Non-pigmented ciliary epithelial cell (primary cell): Measurements from ENCODE around the gene ATP1A4.

ENCODE experiments used
- DNase-seq: peaks from one replicate; pipeline ENCODE4 v3.0.0-alpha.2; 2010; ENCODE audit warnings: low read depth

ATP1A4 gene

DNA sequence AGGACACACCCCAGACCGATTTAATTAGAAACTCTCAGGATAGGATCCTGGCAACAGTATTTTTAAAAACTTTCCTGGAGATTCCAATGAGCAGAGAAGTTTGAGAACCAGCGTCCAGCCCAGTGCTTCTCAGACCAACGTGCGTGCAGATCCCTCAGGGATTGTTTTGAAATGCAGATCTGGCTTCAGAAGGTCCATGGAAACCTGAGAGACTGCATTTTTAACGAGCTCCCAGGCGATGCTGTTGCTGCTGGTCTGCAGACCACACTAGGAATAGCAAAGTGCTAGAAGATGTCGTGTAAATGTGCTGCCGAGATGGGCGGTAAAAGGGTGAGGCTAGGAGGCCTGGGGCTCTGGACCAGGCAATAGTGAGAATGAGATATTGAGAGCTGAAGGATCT is 20.6 kb downstream of the ATP1A4 start:
- no peak for DNase-seq

DNA sequence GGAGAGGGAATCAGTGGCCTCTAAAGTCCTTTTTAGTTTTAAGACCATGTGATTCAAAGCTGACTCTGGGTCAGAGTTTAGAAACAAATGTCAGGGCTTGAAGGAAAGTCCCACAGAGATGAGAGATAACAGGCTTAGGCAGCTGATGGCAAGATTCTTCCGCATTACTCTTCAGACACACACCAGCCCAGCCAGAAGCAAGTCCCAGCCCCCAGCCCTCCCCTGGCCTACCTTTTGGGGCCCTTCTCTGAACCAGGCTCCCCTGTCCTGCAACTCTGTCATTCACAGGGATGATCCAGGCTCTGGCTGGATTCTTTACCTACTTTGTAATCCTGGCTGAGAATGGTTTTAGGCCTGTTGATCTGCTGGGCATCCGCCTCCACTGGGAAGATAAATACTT is 25.8 kb downstream of the ATP1A4 start:
- no peak for DNase-seq

DNA sequence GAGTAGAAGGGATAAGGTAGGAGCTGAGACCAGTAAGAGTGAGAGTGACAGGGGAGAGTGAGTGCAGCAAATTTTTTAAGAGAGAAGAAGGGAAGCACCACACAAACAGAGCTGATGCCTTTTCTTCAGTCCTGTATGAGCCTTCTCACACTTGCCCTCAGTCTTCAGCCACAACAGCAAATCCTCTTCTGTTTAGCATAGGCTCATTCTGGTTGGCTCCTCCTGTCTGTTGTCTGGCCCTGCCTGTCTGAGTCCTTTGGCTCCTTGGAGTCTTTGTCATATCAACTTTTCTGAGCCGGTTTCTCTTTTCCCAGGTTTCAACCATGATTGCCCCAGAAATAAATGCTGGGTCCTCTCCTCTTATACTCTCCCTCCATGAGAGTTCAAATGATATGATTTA is 26.3 kb downstream of the ATP1A4 start:
- DNase-seq = no peak

DNA sequence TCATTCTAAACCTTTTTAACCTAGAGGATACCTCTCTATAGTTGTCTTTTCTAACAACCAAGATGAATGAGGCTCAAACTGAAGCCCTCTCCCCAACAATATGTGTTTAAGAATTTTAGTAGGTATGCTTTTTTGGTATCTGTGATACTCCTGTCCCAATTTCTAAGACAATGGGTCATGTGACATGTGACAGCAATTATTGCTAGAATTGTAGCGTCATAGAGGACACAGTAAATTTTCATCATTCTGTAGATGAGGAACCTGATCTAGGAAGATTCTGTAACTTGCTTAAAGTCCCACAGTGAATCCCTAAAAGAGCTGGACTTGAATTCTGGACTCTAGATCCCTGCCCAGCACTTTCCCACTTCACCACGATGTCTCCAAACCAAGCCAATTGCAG is 27.3 kb downstream of the ATP1A4 start:
- no peak for DNase-seq

DNA sequence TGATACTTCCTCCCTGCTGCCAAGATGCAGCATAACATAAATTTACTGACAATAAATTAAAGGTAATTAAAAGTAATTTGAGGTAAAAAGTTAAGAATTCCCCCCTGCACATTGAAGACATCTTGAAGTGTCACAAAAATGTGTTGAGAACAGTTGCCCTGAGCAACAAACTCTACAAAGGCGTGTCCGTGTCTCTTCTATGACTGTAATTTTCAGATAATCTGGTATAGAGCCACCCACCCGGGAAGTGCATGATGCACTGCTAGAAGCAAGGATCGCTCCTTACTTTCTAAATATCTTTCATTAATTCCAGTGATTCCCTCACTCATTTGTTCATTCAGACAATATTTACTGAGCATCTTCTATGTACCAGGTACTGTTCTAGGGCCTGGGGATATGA is 27.9 kb downstream of the ATP1A4 start:
- DNase-seq = no peak

DNA sequence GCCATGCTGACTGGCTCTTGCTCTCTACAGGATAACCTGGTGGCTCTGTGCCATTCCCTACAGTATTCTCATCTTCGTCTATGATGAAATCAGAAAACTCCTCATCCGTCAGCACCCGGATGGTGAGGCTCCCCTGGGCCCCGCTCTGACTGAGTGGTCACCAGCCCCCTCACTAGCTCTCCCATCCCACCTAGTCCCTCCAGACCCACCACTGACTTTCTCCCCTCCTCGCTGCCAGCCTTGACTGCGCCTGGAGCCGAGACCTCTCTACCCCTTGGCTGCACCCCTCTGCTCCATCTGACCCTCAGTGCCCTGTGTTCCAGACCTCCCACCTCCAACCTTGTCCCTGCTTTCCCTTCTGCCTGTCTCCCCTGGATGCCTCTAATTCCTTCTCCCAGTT is 34.8 kb downstream of the ATP1A4 start:
- DNase-seq = no peak

DNA sequence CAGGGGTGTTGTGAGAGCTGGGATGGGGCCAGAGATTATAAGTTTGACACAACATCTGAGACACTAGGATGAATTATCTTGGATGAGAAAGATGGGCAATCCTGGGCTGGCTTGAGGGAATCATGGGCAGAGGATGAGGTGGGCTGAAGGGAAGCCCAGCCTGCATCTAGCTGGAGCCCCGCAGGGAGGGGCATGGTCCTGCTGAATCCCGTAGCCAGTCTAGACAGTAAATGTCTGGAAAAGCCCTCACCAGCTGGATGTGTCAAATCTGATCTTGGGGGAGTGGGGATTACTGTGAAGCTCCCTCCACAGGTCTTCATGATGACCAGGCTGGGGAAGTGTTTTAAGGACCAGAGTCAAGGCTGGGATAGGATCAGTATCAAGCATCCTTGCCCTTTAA is 35.3 kb downstream of the ATP1A4 start:
- DNase-seq = no peak

DNA sequence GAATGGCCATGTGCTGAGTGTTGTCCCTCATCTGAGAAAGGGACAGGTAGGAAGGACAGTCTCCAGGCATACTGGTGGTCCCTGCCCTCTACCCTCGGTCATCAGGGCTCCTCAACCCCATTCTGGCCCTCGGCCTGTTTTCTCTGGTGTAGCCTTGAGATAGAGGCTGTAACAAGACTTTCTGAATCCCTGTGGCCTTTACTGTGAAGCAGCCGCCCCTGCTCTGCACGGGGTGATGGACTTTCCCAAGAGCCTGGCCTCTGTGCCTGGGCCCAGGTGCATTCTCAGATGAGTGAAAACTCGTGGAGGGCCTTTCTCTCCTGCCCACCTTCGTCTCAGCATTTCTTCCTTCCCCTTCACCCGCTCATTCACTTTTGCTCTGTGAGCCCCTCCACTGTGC is 36.0 kb downstream of the ATP1A4 start:
- DNase-seq = no peak

DNA sequence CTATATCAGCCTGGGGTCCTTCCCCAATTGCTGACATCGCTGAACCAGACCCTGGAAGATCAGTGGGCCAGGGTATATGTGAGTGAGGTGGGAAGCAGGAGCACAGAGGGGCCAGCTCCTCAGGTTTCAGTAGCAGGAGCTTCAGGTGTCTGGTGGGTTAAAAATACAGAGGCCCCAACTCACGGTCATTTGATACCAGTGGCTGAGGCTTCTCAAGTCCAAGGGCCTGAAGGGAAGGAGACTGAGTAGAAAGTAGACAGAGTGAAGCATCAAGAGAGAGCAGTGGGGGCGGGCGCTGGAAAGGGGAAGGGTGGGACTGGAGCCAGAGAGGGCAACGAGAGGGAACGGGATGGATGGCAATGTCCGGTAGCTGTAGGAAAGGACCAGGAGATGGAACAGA is 36.9 kb downstream of the ATP1A4 start:
- no peak for DNase-seq

DNA sequence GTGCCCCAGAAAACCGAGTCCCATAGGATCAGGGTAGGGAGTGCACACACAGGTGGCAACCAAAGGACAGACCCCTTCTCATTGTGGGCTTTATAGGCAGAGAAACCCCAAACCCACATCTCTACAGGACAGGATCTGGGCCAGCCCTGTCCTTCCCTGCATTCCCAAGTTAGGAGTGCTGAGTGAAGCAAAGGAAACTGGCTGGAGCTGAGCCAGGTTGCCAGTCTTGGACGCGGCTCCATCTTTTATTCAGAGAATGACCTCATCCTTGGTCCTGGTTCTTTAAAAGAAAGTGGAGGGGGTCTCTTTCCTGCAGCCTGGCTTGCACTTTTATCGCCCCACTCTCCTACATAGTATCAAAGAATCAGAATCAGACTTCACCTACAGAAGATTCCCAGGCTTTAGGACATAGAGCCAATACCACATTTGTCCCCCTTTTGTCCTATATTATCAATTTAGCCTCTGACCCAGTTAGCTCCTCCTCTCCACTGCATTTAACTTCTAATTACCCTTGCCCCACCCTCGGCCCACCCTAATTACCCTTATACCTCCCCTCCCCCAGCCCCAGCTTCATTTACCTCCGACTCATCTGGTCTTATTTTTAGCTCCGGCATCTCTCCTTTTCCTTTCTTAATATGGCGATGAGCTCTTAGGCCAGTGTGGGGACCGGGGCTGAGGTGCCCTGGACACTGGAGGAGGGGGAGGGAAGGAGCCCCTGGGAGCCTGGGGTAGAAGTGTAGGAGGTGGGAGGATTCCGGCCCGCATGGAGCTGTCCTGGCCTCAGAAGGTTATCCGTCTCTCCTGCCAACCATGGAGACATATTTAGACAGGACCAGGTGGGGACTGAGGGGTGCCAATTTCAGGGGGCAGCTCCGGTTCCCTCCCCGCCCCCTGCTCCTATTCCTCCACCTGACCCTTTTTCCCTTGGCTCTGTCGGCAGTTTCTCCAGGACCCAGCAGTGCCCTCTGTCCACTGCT is 38.5 kb downstream of the ATP1A4 start, which contains the start of gene CASQ1:
TSS of gene CASQ1 (plus strand) at position 927 of the 977 bp plus-strand sequence. CDS start 177 bp downstream, outside the sequence.
- DNase-seq = no peak

DNA sequence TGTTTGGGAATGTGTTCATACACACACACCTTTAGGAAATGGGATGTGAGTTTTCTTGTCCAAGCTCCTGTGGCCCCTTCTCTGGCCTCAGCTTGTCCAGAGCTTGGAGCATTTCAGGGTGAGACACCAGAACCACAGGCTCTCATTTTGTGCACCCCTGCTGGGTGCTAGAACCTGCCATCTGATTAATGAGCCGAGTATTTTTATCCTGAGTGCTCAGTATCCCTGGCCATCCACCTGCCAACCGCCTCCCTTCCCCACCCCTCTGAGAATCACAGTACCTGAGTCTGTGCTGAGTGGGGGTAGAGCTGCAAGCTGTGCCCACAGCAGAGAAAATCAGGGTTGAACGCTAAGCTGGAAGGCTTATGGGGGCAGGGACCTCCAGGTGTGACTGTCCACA is 40.4 kb downstream of the ATP1A4 start:
- no peak for DNase-seq

DNA sequence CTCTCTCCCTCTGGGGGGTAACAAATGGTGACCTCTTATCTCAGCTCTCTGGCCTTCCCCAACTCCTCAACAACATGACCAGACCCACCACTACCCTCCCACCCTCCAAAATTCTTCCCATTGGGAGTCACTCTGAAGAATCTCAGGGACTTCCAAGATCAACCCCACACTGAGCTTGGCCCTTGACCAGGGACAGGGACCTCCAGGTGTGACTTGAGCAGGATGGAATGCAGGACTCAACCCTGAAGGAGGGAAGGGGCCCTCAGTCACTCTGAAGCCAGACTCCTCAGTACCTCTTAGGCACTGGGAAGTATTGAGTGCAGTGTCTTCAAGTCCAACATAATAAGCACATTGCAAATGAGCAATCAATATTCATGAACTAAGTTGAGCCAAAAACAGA is 40.8 kb downstream of the ATP1A4 start:
- no peak for DNase-seq

DNA sequence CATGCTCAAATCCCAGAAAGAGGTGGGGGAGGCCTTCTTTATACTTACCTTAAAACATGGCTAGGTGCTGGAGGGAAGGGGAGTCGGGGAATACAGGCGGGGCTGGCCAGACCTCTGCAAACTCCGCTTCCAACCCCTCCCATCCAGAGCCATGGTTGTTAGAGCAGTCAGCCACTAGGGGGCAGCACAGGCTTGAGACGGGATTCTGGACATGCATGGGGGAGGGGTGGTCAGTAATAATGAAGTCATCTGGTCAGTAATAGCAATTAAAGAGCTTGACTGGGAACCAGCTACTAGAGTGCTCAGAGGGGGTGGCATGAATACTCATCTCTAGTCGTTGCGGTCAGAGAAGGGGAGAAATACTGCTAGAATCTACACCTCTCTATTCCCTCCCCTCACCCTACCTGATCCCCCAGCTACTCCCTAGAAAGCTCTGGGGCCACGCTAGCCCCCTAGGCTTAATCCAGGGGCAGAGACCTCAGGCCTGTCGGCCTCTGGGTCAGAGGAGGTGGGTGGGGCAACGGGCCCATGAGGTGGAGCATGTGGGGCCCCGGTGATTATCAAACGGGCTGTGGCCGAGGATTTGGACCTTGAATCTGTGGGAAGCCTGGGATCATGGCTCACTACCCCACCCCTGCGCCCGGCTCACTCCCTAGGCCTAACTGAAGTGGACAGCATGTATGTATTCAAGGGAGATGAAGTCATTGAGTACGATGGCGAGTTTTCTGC is 41.9 kb downstream of the ATP1A4 start:
- peak; percentile 60 for DNase-seq

DNA sequence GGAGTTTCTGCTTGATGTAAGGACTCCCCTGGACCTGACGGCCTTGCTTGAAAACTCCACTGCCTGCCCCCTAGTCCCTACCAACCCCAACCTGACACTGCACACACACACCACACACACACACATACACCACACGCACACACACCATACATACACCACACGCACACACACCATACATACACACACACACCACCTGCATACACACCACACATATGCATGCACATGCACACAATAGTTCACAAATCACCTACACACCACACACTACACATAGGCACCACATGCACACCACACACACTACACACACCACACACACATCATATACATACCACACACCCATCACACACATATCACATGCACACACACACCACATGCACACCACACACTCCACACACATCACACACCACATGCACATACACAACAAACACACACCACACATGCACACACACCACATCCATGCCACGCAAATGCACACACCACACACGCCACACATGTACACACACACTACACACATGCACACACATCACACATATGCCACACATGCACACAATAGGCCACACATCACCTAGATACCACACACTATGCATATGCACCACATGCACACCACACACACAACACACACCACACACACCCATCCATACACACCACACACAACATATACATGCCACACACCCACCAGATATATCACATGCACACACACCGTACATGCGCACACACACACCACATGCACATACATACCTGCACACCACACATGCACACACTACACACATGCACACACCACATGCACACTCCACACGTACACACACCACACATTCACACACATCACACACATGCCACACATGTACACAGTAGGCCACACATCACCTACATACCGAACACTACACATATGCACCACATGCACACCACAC is 42.7 kb downstream of the ATP1A4 start:
- no peak for DNase-seq

DNA sequence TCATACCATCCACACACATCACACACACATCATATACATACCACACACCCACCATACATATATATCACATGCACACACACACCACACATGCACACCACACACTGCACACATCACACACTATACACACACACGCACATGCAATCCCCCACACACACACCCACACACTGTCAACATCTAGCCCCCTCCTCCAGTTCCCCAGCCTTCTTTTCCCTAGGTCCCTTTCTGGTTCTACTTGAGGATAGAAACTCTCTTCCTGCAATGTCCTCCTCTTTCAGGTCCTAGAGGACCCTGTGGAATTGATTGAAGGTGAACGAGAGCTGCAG is 43.3 kb downstream of the ATP1A4 start:
- no peak for DNase-seq

DNA sequence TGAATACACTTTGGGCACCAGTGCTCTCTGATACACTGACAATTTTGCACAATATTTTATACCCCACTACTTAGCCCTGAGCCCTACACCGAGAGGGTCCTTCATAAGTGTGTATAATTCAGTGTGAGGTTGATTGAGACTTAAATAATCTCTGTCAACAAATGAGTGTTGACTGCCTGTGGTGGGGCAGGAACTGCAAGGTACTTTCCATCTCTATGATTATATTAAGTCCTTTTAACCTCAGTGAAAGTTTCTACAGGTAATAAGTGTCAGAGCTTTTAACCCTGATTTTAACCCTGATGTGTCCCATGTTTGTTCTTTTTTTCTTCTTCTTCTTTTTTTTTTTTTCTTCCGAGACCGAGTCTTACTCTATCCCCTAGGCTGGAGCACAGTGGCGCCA is 44.7 kb downstream of the ATP1A4 start:
- DNase-seq = no peak

DNA sequence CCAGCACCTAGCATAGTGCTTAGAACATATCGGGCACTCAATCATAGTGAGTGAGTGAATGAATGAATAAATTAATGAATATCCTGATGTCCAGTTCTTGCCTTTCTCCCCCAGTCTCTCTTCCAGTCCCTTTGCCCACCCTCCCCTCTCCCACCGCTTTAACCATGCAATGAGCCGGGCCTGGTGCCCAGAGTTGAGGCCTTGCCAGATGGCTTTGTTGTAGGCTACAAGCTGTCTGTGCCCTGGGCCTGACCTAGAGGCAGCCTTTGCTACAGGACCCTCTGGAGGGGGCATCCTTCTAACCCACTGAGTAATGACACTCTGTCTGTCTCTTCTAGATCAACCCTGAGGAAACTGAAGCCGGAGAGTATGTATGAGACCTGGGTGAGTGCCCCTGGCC is 45.8 kb downstream of the ATP1A4 start:
- DNase-seq = no peak

DNA sequence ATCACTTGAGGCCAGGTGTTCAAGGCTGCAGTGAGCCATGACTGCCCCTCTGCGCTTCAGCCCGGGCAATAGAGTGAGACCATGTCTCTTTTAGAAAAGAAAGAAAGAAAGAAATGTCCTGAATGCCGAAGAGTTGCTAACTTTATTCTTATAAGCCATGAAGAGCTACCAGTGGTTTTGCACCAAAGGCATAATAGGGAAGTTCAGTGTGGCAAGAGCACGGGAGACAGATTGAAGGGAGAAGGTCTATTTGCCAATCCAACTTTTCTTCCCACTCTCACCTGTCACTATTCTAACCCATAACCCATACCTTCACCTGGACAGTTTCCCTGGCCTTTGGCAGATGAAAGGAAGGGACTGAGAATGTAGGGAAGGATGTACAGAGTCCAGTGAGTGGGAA is 49.4 kb downstream of the ATP1A4 start:
- DNase-seq = no peak

DNA sequence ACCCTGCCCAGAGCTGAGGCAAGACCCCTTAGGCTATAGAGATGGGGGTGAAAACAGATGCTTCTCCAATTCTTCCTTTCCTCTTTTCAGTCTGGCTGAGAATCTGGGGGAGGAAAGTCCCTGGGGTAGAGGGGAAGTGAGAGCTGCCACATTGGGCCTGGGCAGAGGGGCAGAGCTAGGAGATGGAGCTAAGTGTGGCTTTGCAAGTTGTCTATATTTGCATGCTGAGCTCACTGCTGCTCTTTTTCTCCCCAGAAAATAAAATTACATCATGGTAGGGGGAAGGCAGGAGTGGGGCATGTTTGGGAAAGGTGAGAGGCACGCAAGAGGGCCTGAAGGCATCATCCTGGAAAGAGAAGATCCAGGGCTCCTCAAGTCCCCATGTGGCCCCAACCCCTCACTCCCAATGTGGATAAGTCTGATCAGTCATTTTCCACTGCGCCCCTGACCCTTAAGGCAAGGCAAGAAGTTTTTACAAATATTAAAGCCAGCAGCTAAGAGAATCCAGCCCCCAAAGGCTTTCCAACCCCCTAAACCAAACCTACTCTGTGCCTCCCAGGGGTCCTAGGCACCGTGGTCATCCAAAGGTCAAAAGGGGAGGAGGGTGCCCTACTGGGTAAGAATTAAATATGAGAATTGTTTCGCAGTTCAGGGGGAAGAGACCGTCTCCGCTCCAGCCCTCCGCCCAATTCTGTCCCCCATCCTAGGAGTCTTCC is 53.3 kb downstream of the ATP1A4 start:
- no peak for DNase-seq

DNA sequence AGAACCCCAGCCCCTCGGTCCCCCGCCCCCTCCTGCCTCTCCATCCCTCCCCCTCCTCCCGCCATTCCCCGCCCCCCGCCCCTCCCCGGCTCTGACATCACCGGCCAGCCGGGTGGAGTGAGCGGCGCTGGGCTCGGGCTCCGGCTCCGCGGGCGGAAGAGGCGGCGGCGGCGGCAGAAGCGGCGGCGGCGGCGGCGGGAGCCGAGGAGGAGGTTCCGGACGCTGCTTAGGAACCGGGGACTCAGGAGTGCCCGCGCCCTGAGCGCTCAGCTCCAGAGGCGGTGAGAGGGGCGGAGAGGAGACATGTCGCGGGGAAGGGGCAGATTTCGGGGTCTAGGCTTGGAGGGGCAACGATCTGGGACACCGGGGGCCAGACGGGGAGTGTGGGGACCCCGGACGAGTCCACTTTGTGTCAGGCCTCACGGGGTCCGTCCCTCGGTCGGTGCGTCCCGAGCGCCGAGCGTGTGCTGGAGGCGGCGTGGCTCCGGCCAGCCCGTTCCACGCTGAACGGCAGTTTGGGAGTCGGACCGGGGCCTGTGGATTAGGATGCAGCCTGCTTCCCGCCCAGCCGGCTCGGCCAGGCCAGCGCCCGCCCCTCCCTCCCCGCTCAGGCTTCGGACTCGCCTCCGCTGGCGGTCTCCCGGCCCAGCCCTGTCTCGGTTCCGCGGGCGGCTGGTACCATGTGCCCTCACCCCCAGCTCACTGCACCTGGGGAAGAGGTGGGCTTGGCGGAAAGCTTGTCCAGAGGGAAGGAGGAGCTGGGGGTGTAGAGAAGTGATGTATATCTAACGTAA is 54.0 kb downstream of the ATP1A4 start, which contains the start of gene PEA15:
TSS of gene PEA15 (plus strand) at position 143 of the 794 bp plus-strand sequence. CDS start 6,161 bp downstream, outside the sequence.
- DNase-seq = no peak

DNA sequence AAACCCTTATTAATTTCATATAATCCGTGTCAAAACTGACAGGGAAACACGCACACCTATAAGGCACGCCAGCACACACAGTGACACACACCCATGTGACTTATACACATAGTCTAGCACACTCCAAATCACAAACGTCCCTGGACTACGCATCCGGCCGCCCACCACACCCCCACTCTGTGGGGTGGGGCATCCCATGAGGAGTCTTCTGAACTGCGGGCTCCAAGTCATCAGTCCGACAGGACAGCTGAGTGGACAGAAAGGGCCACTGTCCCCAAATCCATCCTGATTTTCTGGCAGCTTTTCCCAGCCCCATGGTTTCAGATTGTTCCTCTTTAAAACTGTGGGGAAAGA is 54.6 kb downstream of the ATP1A4 start:
- peak; percentile 14 for DNase-seq
